Hematopoietic multipotent progenitor cell (in vitro differentiated cells): ENCODE results near the gene KIF24. TPM values are rescaled to one million over a fixed set of nuclear protein-coding genes. Genes with fewer than 3 reads are reported as not detected.
"Not testable (repeated sequence)": the region's sequence is repeated elsewhere in the genome, so short reads cannot be mapped to it uniquely, and the experiment has no call there.

Experiments used
- DNase-seq, 3 donors: peaks; one replicate each; pipeline ENCODE4 v3.0.0-alpha.2; 2011 to 2015; ENCODE audit warnings: low read depth in 2 of 3, low spot score in 2 of 3
- total RNA-seq: library from RNA; depleted of rRNA; stranded (reverse); fragments of >200 nt; gene quantifications from one replicate; pipeline ENCODE4 v1.2.3, GENCODE V29; 2012

KIF24 gene, protein sequence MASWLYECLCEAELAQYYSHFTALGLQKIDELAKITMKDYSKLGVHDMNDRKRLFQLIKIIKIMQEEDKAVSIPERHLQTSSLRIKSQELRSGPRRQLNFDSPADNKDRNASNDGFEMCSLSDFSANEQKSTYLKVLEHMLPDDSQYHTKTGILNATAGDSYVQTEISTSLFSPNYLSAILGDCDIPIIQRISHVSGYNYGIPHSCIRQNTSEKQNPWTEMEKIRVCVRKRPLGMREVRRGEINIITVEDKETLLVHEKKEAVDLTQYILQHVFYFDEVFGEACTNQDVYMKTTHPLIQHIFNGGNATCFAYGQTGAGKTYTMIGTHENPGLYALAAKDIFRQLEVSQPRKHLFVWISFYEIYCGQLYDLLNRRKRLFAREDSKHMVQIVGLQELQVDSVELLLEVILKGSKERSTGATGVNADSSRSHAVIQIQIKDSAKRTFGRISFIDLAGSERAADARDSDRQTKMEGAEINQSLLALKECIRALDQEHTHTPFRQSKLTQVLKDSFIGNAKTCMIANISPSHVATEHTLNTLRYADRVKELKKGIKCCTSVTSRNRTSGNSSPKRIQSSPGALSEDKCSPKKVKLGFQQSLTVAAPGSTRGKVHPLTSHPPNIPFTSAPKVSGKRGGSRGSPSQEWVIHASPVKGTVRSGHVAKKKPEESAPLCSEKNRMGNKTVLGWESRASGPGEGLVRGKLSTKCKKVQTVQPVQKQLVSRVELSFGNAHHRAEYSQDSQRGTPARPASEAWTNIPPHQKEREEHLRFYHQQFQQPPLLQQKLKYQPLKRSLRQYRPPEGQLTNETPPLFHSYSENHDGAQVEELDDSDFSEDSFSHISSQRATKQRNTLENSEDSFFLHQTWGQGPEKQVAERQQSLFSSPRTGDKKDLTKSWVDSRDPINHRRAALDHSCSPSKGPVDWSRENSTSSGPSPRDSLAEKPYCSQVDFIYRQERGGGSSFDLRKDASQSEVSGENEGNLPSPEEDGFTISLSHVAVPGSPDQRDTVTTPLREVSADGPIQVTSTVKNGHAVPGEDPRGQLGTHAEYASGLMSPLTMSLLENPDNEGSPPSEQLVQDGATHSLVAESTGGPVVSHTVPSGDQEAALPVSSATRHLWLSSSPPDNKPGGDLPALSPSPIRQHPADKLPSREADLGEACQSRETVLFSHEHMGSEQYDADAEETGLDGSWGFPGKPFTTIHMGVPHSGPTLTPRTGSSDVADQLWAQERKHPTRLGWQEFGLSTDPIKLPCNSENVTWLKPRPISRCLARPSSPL (N-terminal part only)
- total RNA-seq = 2.2 TPM

DNA sequence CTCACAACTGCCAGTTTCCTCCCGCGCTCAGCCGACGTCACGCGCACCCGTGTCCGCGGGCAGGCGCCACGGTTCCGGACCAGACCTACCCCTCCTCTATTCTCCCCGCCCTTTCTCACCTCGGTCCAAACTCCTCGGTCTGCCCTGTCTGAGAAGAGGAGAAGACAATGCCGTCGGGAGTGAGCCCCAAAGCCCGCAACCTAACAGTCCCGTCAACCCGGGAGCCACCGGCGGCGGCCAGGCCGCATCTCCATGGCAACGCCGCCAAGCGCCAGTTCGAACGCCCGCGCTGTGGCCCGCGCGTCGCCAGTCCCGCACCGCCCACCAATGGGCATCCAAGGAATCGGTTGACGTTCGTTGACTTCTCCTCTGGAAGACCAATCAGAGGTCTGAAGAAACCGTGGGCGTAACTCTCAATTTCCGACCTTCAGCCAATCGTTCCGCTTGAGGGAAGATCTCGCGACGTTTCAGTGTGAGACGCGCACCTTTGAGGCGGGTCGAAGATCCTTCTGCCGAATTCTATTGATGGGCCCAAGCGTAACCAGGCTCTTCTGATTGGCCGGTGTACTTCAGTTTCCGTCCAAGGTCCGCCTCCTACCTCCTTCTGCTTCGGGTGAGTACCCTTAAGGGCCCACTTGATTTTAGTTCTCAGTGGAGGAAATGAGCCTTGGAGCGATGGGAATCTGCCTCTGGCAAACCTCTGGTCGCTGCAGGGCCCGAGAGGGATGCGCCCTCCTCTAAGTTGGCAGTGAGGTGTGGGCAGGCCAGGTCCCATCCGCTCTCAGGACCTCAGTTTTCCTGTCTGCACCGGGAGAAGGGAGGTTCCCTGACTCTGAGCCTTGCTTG lies at the start of gene KIF24, which contains the start of gene NUDT2:
Gene KIF24, minus strand, starts transcription at position 282 of the 846 bp plus-strand sequence. CDS start 17,922 bp downstream, outside the sequence.
Gene NUDT2, plus strand, starts transcription at position 583 of the 846 bp plus-strand sequence. CDS start 9,471 bp downstream, outside the sequence.
- DNase-seq = peak; percentile 92 to 100 (median 99)

DNA sequence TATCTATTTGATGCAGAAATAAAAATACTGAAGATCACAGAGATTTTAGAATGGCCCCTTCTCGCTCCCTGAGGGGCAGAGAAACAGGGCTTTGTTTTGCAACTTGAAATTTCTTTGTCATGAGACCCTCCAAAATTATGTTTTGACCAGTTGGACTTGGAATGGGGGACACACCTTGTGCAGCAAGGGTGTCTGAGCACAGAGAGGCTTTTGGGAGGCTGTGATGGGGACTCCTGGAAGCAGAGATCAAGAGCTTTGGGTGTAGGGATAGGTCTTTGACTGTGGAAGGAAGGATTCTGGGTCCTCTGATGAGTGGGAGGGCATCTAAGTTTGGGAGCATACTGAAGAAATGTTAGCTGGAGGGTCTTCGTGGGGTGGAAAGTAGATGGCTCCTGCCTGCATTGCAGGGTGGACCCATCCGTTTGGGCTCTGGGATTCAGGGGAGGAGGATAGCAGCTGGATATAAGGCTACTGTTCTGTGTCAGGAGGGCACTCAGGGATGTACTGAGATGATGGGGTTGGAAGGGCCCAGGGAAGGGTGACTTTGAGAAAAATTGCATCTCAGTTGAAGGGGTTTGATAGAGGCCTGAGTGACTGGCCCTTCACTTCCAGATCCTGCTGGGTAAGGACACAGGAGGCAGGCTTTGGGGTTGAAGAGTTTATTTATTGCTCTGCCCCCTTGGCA lies 49.5 kb upstream of the KIF24 start:
- no peak for DNase-seq

DNA sequence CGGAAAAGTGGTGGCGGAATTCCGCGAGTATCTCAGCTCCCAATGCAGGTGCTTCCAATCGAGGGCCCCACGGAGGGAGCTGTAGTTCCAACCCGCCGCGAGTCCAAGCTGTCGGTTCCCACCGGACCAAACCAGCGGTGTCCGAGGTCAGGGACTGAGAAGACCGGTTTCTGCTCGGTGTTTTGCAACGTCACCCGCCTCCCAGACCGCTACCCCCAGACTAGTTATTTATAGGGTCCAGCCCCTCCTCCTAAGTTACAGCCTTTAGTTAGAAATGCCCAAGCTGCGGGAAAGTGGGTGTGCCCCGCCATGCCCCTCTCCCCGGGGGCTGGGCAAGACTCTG lies 48.3 kb upstream of the KIF24 start:
- peak in 1 of 3 donors; percentile 42 for DNase-seq

DNA sequence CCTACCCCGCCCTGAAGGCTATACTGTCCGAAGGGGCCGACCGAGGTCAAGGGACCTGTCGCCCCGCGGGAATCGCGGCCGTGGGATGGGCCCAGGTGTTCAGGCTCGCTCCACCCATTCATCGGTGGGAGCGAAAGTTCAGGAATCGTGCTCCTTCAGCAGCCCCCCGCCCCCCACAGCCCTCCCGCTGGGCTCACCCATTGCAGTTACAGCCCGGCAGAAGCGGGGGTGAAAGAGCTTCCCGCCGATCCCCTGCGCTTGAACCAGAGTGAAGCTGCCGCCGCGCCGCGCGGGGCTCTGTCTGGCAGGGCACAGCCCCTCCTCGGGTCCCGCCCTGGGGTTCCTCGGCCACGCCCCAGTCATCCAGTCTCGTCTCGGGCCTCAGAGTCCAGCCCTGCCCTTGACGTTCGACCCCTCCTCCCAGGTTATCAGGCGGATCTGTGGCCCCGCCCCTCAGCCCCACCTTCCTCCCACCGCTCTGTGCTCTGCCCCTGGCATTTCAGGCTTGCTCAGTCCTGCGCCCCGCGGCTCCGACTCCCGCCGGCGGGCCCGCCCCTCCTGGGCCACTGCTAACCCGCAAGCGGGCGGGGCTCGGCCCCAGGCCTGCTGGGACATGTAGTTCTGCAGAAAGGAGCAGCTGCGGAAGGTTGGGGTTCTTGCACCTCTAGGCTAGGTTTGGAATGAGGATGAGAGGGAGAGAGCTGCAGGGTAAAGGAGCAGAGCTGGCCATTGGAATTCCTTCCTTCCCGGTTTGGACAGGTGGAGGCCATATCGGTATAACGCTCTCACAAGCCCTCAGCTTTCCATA lies 47.7 kb upstream of the KIF24 start, which contains the start of gene MYORG:
Gene MYORG, minus strand, starts transcription at position 303 of the 808 bp plus-strand sequence. CDS start 3,955 bp downstream, outside the sequence.
- DNase-seq = peak; percentile 86 to 98 (median 98)

DNA sequence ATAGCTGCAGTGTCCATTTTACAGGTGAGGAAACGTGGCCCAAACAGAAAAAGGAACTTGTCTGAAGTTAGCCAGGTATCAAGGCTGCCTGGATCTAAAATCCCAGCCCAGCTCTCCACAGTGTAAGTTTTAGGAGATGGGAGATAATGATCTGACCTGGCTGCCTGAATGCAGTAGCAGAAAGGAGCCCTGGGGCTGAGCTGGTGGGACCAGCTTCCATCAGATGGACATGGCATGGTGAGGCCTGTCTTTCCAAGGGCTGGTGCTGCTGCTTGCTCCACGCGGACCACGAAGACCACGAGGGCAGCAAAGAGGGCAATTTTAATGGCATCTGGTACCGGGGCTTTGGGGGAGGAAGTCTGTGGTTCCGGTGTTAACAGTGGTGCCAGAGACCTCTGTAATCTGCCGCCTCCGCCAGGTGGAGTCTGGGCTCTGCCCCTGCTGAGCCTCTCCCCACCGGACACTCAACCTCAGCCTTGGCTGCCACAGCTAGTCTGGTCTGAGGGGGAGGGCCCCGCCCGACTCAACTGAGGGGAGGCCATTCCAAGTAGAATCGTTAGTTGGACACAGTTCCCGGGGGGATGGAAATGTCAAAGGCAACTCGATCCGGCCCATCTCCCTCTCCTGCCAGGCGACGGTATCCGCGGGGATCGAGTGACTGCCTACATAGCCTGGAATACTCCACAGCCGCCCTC lies 47.0 kb upstream of the KIF24 start:
- DNase-seq = peak in 2 of 3 donors; percentile 76 to 90

DNA sequence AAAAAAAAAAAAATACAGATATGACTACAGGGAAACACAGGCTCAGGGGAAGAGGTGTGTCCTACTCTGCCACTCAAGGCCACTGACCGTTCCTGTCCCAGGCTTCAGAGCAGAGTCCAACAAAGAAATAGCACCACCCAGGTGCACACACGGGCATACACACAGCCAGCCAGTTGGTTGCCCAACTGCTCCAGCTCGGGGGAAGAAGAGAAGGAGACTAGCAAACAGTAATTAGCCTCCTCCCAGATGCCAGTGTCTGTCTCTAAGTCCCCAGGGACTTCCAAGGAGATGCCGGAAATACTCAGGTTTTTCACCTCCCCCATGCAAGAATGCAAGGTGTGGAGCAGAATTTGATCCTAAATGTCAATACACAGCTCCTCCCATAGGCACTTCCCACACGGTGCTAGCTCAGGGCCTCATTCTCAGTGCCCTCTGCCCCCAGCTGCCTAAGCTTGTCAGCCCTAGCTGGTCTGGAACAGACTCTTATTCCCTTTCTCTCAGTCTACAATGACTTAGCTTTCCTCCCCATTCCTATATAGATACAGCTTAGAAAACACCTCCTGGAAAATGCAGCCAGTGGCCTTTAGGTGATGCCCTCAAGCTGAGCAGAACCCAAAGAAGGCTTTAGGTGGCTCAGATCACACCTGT lies 46.0 kb upstream of the KIF24 start:
- no peak for DNase-seq

DNA sequence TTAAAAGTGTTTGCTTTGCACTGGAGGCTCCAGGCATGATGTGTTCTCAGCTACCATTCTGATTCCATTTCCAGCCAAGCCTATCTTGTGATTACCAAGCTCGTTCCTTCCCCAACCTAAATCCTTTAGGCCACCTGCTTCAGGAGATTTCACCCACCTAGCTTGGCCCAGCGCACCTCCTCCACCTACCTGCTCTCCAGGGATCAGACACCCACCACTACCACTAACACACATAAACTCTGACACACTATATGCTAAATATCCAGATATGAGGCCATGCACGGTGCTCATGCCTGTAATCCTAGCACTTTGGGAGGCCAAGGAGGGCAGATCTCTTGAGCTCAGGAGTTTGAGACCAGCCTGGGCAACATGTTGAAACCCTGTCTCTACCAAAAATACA lies 45.3 kb upstream of the KIF24 start:
- no peak for DNase-seq

DNA sequence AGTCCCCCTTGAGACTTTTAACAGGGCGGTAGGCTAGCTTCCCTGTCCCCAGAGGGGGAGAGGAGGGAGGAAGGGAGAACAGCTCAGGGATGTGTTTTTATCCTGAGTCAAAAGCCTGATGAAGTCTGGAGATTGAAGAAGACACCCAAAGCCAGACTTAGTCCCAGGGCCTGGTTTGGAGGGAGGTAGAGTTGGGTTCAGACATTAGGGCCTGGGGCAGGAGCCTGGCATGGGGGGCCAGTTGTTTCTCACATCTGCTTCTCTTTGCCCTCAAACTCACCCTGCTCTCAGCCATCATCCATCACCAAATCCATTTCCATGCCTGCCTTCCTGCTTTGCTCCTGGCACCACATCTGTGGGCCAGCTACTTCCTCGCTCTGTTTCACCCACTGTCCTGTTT lies 44.7 kb upstream of the KIF24 start:
- DNase-seq = no peak

DNA sequence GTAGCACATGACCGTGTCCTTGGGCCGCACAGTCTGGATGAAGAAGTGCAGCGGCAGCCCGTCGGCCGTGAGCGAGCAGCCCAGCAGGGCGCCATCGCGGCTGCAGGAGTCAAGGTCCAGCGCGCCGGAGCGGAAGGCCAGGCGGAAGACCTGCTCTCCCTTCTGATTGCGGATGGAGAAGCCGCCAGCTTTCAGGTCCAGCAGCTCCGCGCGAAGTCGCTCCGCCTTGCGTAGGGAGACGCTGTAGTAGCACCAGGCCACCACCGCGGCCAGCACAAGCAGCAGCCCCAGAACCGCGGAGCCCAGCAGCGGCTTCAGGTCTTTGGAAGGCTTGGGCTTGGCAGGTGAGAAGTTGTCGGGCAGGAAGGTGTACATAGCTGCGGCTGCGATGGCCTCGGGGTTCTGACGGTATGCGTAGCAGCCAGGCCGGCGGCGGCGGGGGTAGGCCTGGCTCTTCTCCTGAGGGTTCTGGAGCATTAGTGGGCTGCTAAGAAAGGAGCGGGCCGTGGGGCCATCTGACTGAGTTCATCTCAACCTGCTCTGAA lies 43.5 kb upstream of the KIF24 start:
- no peak for DNase-seq

DNA sequence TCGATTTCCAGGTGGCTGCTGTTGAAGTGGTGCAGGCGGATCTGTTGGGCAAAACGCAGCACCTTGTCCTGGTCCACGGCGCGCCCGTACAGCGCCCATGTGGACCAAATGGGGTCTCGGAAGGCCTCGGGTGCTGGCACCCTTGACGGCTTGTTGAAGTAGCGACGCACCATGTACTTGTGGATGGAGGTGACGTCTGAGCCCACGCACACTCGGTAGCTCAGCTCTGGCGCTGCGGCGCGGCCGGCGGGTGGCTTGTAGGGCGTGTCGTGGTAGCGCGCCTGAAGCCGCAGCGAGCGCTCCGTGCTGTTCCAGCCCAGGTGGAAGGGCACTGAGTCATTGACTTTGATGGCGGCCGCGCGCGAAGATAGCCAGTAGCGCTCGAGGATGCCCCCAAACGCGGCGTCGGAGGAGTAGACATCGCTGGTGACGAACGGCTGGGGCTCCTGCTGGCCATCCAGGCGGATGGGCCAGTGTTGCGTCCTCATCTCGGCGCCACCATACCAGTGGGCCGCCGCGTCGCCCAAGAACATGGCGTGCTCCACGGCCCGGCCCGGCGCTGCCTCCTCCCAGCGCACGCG lies 42.9 kb upstream of the KIF24 start:
- DNase-seq = no peak

DNA sequence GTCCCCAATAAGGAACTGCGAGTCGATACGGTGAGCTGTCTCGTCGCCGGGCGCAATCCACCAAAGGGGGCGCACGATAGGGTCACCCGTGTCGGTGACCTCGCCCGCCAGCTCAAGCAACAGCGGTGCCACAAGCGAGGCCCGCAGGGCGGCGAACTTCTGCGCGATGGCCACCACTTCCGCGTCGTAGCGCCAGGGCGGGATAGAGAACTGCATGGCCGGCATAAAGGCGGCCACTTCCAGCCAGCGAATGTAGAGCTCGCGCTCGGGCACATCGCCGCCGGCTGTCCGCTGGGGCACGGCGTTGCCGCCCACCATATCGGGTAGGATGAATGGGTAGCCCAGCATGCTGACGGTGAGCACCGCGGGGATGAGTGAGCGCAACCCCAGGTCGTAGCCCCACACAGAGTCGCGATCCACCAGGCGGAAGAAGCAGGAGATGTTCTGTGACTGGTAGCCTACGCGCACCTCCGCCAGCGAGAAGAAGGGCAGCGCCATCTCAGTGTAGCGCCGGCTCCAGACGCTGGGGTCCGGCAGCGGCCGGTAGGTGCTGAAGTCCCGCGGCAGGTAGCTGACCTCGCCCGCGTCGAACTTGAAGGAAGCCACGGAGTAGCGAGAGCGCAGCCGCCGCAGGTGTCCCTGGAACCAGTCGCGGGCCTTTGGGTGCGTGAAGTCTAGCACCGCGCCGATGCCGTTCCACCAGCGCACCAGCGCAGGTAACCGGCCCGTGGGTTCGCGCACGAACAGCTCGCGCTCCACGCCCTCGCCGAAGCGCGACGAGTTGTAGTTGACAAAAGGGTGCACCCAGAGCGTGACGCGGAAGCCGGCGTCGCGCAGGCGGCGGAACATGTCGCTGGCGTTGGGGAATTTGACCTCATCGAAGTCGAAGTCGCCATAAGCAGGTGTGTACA lies 42.2 kb upstream of the KIF24 start:
- DNase-seq = peak in 1 of 3 donors; percentile 30

DNA sequence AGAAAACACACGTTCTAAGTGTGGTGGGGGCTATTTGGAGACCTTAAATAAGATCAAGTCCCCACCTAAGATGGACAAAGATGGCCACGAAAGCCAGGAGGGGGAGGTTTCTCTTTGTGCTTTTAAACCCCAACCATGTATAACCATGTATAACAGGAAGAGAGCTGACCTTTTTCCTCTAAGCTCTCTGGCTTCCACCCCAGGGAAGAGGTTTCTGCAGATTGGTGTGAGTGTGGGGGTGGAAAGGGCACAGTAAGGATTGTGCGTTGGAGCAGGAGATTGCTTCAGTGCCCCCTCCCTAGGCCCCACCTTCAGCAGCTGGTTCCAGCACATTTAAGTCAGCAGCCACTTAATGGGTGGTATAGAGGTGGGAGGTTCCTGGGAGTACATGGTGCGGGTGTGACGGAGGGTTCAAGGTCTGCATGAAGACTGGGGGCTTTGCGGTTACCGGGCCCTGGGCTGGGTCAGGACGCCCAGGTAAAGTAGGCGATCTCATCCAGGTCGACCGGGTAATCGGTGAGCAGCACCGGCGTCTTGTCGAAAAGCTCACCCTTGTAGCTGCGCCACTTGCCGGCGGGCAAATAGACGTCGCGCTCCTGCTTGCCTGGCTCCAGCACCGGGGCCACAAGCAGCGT lies 41.4 kb upstream of the KIF24 start:
- DNase-seq = no peak

DNA sequence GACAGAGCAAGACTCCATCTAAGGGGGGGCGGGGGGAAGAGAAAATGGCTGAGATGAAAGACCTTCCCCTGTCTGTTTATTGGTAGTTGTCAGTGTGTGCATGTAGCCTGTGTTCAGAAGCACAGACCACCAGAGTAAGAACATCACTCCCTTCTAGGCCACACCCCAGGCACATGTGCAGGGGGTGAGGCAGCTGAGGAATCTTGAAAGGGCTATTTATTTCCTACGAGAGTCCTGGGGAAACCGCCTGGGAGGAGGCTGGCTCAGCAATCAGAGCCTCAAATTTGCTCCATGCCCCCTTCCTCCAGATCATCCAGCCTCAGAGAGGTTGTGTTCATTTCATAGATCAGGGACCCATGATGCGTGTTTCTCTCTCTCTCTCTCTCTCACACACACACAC lies 40.6 kb upstream of the KIF24 start:
- no peak for DNase-seq

DNA sequence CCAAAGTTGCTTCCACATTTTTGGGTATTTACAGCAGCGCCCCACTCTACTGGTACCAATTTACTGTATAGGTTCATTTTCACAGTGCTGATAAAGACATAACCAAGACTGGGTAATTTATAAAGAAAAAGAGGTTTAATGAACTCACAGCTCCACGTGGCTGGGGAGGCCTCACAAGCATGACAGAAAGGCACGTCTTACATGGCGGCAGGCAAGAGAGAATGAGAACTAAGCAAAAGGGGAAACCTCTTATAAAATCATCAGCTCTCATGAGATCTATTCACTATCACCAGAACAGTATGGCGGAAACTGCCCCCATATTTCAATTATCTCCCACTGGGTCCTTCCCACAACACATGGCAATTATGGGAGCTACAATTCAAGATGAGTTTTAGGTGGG lies 39.7 kb upstream of the KIF24 start:
- not testable (repeated sequence) for DNase-seq
